Tibial nerve (tissue), 4 donors: ENCODE results near the gene BRD3OS.

Source experiments
- EP300 ChIP-seq, 2 donors: sonication (generic); formaldehyde crosslinking; IDR thresholded peaks; one replicate each; pipeline ENCODE4 v1.6.1; 2017; ENCODE audit warnings: antibody characterized with exemption in 2 of 2, mild to moderate bottlenecking in 1 of 2
- POLR2A ChIP-seq, 2 donors: fragments of 450-650 bp; IDR thresholded peaks; one replicate each; pipeline ENCODE4 v1.6.1; 2017; ENCODE audit warnings: antibody characterized with exemption in 2 of 2, mild to moderate bottlenecking in 2 of 2, moderate library complexity in 2 of 2
- TF ChIP-seq, protein P1 (sequence below), 5 experiments: fragments of 200-600 bp in 3 of 5; fragments of 450-650 bp in 2 of 5; sonication (generic) in 3 of 5; IDR thresholded peaks; one replicate each; pipeline ENCODE4 v1.5.1; 2016 to 2019; ENCODE audit warnings: antibody characterized with exemption in 5 of 5, mild to moderate bottlenecking in 3 of 5, moderate library complexity in 2 of 5

DNA sequence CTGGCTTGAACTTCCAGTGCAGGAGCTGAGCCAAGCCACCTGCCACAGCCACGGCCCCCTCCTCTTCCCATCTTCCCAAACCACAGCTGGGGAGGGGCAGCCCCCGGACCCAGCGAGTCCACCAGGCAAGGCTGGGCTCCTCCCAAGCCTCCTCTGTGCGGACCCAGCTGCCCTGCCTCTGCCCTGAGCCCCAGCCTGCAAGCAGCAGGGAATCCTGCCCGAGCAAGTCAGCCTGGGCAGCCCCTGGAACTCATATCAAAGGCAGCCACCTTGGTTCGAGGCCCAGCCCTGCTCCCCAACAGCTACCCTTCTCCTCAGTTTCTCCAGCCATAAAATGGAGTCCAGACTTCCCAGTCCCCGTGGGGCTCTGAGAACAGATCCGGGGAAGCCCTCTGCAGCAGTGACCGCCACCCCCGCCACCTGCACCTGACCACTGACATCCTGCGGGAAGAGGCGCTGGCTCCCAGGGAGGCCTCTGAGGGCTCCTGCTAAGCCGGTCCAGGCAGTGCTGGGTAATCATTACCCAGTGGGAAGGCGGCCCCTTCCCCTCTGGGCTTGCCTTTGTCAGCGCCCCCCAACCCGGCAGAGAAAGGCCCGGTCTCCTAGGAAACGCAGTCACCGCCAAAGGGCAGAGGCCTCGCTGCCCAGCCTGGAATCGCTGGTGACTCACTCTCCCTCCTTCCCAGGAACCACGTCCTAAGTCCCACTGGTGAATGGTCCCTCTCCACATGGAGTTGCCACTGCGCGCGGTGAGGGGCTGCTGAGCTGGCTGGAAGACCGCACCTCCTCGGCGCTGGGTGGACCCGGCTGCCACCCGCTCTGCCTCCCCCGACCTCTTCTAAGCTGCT, 34.7 kb upstream of the BRD3OS start:
- TF ChIP-seq, protein P1, sequence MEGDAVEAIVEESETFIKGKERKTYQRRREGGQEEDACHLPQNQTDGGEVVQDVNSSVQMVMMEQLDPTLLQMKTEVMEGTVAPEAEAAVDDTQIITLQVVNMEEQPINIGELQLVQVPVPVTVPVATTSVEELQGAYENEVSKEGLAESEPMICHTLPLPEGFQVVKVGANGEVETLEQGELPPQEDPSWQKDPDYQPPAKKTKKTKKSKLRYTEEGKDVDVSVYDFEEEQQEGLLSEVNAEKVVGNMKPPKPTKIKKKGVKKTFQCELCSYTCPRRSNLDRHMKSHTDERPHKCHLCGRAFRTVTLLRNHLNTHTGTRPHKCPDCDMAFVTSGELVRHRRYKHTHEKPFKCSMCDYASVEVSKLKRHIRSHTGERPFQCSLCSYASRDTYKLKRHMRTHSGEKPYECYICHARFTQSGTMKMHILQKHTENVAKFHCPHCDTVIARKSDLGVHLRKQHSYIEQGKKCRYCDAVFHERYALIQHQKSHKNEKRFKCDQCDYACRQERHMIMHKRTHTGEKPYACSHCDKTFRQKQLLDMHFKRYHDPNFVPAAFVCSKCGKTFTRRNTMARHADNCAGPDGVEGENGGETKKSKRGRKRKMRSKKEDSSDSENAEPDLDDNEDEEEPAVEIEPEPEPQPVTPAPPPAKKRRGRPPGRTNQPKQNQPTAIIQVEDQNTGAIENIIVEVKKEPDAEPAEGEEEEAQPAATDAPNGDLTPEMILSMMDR (IDR thresholded peaks at IDR 0.05): no peak
- TF ChIP-seq EP300 (IDR thresholded peaks at IDR 0.05) (peak in 1 of 2 donors; percentile 23), POLR2A (IDR thresholded peaks at IDR 0.05) (no peak)
